GM21576 (cell line): ENCODE results near the gene TRIP12.
"Not testable (repeated sequence)": the region's sequence is repeated elsewhere in the genome, so short reads cannot be mapped to it uniquely, and the experiment has no call there.

Source experiments
- ATAC-seq: cut with Tn5 transposase; IDR thresholded peaks from one replicate; pipeline ENCODE4 v1.9.1; 2021; ENCODE audit warnings: mild to moderate bottlenecking, moderate library complexity; ENCODE audit not compliant: unreplicated experiment

TRIP12 gene

DNA sequence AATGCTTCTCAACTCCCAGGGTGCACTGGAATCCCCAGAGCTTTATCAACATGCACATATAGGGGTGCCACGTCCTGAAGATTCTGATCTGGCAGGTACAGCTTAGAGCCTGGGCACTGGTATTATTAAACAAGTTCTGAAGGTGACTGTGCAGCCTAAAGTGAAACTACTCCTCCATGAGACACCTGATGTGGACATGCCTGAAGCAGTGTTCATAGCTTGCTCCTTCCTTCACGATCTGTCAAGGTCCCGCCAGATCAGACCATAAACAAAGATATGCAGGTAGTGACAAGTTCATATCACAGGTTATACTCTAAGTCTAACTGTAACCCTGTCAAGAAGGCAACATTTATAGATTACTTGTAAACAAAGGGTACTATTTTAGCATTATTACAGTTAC is 142.2 kb downstream of the TRIP12 start:
- no peak for ATAC-seq

GRCh38 chr2:229777716-229778115 is 144.1 kb downstream of the TRIP12 start:
- no peak for ATAC-seq

DNA sequence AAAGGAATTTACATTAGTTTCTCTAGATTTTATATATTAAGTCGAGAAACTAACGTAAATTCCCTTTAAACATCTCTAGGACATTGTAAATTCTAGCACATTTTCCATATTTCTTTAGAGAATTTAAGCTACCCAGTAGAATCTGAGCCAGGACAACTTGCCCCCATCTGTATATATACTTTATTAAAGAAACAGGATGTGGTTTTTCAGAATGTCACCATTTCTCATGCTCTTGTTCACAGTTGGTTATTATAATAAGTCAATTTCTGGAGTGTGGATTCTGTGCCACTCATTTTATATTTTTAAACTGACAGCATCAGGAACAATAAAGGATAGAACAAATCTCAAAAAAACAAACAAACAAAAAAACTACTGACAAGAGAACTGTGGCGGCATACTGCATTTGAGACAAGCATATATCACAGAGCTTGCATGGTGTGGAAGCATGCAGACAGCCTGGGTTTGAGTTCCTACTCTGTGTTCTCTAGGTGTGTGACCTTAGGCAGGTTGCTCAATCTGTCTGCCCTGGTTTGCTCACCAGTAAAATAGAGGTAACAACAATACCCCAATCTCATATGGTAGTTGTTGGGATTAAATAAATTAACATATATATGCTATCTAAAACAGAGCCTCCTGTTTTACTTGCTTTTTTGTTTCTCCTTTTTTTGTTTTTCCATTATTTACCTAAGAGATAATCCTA is 146.0 kb downstream of the TRIP12 start:
- no peak for ATAC-seq

GRCh38 chr2:229774237-229774636 is 147.6 kb downstream of the TRIP12 start:
- ATAC-seq = no peak

DNA sequence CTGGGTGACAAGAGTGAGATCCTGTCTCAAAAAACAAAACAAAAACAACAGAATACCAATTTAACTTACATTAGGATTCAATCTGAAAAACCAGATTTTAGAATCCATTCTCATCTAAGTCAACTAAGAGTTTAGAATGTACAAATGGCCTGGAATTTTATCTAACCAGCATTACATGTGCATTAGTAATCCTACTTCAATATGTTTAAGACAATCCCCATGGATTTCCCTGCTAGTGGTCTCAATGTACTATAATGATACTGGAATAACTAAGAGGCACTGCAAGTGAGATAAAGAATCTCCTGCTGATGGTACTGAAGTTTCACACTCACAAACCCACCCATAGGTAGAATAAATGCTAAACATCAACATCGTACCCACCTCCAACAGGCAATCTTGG is 153.6 kb downstream of the TRIP12 start:
- no peak for ATAC-seq

DNA sequence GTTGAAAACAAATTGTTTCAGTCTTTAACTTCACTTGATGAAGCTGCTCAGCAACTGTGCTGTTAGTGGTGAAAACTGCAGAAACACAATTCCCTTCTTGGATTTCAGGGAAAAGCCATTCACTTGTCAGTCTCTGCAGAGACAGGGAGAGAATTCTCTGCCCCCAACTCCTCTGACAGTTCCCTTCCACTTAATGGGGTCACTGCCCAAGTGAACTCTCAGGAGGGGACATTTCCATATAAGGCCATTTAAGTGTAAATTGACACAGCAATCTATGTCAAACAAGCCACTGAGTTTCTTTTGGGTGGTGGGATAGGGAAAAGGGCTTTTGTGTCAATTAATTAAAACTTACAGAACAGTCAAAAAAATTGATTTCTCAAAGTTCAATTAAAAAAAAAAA is 156.1 kb downstream of the TRIP12 start:
- ATAC-seq = no peak

- no peak for ATAC-seq
Measured at GRCh38 chr2:229761663-229762062, 160.1 kb downstream of the TRIP12 start.

- not testable (repeated sequence) for ATAC-seq
Measured at GRCh38 chr2:229757462-229757861, 164.3 kb downstream of the TRIP12 start.

DNA sequence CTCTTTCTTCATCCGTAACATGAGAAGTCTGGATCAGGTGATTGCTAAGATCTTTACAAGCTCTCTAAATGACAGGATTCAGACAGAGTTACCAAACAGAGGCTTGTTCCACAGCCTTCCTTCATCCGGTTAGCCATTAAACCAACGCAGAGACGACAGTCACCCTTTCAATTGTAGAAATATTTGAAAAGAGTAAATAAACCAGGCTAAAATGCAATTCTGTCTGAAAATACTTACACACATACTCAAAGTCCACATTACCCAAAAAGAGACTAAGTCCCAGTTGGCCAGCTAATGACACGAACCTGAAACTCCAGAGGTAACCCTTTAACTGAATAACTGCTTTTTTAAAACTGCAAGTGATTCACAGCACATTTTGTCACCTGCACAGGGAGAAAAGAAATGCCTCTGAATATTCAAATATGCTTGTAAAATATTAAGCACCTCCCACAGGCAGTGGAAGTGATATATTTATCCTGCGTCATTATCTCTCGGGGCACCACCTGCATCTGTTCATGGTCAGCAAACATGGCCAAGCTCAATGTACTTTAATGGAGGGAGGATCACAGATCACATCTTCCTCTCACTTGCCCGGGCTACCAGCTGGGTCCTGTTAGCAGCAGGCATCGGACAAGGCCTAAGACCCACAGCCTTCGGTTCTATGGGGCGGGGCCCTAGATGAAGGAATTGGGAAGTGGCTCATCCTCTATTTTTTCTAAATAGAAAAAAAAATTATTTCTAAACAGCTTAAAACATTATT is 168.7 kb downstream of the TRIP12 start:
- no peak for ATAC-seq

GRCh38 chr2:229749779-229750178 is 172.0 kb downstream of the TRIP12 start:
- ATAC-seq = no peak

- ATAC-seq = no peak
Measured at GRCh38 chr2:229748950-229749349, 172.9 kb downstream of the TRIP12 start.

DNA sequence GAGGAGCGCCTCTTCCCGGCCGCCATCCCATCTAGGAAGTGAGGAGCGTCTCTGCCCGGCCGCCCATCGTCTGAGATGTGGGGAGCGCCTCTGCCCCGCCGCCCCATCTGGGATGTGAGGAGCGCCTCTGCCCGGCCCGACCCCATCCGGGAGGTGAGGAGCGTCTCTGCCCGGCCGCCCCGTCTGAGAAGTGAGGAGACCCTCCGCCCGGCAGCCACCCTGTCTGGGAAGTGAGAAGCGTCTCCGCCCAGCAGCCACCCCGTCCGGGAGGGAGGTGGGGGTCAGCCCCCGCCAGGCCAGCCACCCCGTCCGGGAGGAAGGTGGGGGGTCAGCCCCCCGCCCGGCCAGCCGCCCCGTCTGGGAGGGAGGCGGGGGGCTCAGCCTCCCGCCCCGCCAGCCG is 179.1 kb downstream of the TRIP12 start:
- not testable (repeated sequence) for ATAC-seq

DNA sequence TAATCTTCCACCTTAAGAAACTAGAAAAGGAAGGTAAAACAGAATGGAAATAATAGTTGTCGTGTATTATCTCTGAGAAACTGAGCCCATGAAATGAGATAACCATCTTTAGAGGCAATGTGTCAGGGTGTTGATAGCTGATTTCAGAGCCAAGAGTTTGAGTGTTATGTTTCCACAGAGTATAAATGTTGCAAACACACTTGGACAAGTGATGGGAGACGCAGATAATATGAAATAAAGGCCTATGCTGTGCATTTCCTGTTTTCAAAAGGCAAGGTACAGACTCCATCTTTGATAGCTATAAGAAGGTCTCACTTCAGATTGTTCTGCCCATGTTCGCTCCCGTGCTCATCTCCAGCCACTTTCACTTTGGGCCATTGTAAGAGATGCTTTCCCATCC is 181.5 kb downstream of the TRIP12 start:
- ATAC-seq = no peak

DNA sequence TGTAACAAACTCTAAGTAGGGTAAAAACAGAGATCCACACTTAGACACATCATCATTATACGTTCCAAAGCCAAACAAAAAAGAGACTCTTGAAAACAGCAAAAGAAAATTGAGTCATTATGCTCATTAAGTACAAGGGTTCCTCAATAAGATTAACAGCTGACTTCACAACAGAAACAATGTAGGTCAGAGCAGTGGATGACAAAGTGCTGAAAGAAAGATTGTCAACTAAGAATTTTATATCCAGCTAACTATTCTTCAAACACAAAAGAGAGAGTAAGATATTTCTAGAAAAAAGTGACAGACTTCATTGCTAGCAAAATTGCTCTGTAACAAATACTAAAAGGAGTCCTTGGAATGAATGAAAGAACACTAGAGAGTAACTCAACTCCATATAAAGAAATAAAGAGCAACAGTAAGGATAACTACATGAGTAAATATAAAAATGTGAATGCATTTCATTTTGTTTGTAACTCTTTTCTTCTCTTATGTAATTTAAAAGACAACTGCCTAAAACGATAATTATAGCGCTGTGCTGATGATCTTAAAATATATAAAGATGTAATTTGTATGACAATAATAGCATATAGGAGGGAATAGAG is 183.7 kb downstream of the TRIP12 start:
- ATAC-seq = no peak

DNA sequence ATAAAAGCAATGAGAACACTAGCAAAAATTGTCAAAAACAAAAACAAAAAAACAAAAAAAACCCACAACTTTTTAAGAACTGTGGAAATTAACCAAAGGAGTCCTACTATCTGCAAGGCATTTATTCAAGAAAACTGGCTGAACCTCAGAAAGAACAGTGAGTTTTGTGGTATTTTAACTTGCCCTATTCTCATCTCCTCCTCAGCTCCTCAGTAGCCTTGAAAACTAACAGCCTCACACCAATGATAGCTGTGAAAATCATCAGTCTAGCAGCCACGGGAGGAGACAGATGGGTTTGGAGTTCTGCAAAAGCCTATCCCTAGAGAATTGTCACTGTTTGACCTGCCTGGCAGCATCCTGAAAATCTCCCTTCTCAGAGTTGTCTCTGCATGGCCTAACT is 187.4 kb downstream of the TRIP12 start:
- ATAC-seq = no peak

GRCh38 chr2:229733611-229734245 is 188.1 kb downstream of the TRIP12 start:
- no peak for ATAC-seq

- ATAC-seq = no peak
Measured at GRCh38 chr2:229732897-229733296, 188.9 kb downstream of the TRIP12 start.

DNA sequence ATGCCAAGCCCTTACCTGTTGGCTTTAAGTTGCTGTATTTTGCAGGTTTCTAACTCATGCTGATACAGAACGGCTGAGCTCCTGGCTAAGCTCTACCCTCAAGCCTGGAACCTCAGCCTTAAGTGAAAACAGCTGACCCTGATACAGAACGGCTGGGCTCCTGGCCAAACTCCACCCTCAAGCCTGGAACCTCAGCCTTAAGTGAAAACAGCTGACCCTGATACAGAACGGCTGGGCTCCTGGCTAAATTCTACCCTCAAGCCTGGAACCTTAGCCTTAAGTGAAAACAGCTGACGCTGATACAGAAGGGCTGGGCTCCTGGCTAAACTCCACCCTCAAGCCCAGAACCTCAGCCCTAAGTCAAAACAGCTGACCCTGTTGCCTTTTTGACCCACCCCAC is 189.9 kb downstream of the TRIP12 start:
- no peak for ATAC-seq

GRCh38 chr2:229731363-229731762 is 190.4 kb downstream of the TRIP12 start:
- no peak for ATAC-seq

DNA sequence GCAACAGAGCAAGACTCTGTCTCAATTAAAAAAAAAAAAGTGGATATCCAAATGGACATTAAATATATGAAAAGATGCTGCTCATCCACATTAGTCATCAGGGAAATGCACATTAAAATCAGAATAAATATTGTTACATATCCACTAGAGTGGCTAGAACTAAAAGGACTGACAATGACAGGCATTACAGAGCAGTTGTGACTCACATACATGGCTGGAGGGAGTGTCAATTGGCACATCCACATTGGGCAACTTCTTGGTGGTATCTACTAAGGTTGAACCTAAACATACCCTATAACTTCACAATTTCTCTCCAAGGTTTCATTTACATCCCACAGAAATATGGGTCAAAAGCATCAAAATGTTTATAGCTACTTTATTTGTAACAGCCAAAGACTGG is 193.4 kb downstream of the TRIP12 start:
- no peak for ATAC-seq

GRCh38 chr2:229726643-229727042 is 195.2 kb downstream of the TRIP12 start:
- ATAC-seq = no peak
